Measurements from ENCODE around the gene AFG1L. TPM values are rescaled to one million over a fixed set of nuclear protein-coding genes. Genes with fewer than 3 reads are reported as not detected.

The AFG1L gene
- total RNA-seq, 2 donors from 2014 or later = 10.5 to 11.1 TPM

DNA sequence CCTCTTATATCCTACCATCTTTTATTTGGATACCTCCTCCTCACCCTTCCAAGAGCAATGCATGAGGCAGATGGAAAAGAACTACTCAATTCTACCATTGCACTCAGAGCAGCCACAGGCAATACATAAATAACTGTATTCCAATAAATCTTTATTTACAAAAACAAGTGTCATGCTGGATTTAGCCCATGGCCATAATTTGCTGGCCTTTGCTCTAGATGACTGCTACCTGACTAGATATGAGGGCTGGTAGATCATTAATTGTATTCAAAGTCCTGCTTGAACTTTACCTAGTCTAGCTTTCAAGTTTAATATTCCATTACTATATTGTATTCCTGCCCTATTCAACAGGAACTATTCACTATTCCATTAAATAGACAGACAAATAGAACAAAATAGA is 37.1 kb downstream of the AFG1L start:
- H3K36me3 ChIP-seq (ENCODE audit: control insufficient read depth, insufficient read depth, low read length) = peaks cover 9% of the 10 kb centered on the region
- no peak overlapping the region for H3K9ac ChIP-seq (ENCODE audit: extremely low read depth, low read length, poor library complexity, severe bottlenecking)
- no peak overlapping the region for H3K27ac ChIP-seq (ENCODE audit: low read depth, low read length)
- no peak for DNase-seq
- Mint-ChIP-seq H3K27ac (no peak overlapping the region), H3K36me3 (ENCODE audit: low read depth) (peaks cover 17% of the 10 kb centered on the region), H3K9me3 (no peaks in the 10 kb centered on the region), H3K4me1 (no peaks in the 10 kb centered on the region), H3K27me3 (ENCODE audit: insufficient read depth) (no peaks in the 10 kb centered on the region), H3K4me3 (no peak overlapping the region)
- H3K27me3 ChIP-seq (ENCODE audit: control insufficient read depth, insufficient read depth, low read length, poor library complexity, severe bottlenecking) = no peaks in the 10 kb centered on the region
- peaks cover 6% of the 10 kb centered on the region for H3K9me3 ChIP-seq (ENCODE audit: control insufficient read depth, low read length)
- TF ChIP-seq, protein P1, sequence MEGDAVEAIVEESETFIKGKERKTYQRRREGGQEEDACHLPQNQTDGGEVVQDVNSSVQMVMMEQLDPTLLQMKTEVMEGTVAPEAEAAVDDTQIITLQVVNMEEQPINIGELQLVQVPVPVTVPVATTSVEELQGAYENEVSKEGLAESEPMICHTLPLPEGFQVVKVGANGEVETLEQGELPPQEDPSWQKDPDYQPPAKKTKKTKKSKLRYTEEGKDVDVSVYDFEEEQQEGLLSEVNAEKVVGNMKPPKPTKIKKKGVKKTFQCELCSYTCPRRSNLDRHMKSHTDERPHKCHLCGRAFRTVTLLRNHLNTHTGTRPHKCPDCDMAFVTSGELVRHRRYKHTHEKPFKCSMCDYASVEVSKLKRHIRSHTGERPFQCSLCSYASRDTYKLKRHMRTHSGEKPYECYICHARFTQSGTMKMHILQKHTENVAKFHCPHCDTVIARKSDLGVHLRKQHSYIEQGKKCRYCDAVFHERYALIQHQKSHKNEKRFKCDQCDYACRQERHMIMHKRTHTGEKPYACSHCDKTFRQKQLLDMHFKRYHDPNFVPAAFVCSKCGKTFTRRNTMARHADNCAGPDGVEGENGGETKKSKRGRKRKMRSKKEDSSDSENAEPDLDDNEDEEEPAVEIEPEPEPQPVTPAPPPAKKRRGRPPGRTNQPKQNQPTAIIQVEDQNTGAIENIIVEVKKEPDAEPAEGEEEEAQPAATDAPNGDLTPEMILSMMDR (conservative IDR thresholded peaks at IDR 0.05) = no peak
- H3K4me1 ChIP-seq (ENCODE audit: control insufficient read depth, insufficient read depth, low read length) = no peaks in the 10 kb centered on the region
- no peak overlapping the region for H3K4me3 ChIP-seq (ENCODE audit: low read length)

DNA sequence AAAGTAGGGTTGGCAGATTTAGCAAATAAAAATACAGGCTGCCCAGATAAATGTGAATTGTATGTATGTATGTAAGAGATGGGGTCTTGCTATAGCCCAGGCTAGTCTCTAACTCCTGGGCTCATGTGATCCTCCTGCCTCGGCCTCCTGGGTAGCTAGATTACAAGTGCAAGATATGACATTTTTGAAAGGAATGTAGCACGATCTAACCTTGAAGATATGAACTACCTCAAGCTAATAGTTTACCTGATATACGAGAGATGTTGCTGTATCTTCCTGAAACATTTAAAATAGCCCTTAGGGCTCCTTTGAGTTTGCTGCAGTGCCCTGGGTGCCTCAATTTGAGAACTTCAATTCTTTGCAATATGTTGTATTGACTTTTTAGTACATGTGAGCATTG is 42.1 kb downstream of the AFG1L start:
- no peak for DNase-seq
- H3K4me1 ChIP-seq (ENCODE audit: control insufficient read depth, insufficient read depth, low read length) = peaks cover 2% of the 10 kb centered on the region
- Mint-ChIP-seq H3K4me1 (no peaks in the 10 kb centered on the region), H3K27me3 (ENCODE audit: insufficient read depth) (no peaks in the 10 kb centered on the region), H3K36me3 (ENCODE audit: low read depth) (no peaks in the 10 kb centered on the region), H3K27ac (no peak overlapping the region), H3K4me3 (no peak overlapping the region), H3K9me3 (no peaks in the 10 kb centered on the region)
- H3K36me3 ChIP-seq (ENCODE audit: control insufficient read depth, insufficient read depth, low read length) = no peaks in the 10 kb centered on the region
- no peak overlapping the region for H3K4me3 ChIP-seq (ENCODE audit: low read length)
- no peak overlapping the region for H3K9ac ChIP-seq (ENCODE audit: extremely low read depth, low read length, poor library complexity, severe bottlenecking)
- no peaks in the 10 kb centered on the region for H3K27me3 ChIP-seq (ENCODE audit: control insufficient read depth, insufficient read depth, low read length, poor library complexity, severe bottlenecking)
- no peak overlapping the region for H3K27ac ChIP-seq (ENCODE audit: low read depth, low read length)
- H3K9me3 ChIP-seq (ENCODE audit: control insufficient read depth, low read length) = no peaks in the 10 kb centered on the region
- TF ChIP-seq, protein P1 (conservative IDR thresholded peaks at IDR 0.05) = no peak
- WGBS, 2 experiments (ENCODE audit: insufficient coverage in 1 of 2, insufficient read length in 1 of 2) = 91 to 100% methylated on average over 2 to 3 of the region's 3 CpGs

DNA sequence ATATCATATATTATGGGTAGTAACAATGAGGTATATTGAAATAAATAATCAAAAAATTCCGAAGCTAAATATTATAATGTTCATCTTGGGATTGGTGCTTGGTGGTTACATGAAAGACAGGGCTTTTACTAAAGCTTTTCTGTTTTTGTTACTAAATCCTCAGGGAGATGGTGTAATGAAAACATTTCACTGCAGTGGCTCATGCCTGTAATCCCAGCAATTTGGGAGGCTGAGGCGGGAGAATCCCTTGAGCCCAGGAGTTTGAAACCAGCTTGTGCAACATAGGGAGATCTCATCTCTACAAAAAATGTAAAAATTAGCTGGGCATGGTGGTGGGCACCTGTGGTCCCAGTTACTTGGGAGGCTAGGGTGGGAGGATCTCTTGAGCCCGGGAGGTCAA is 42.9 kb downstream of the AFG1L start:
- H3K27me3 Mint-ChIP-seq (ENCODE audit: insufficient read depth) = no peaks in the 10 kb centered on the region
- peaks cover 2% of the 10 kb centered on the region for H3K4me1 ChIP-seq (ENCODE audit: control insufficient read depth, insufficient read depth, low read length)
- 98 to 100% methylated on average over 1 to 3 of the region's 3 CpGs for WGBS, 2 experiments (ENCODE audit: insufficient coverage in 1 of 2, insufficient read length in 1 of 2)
- no peak overlapping the region for H3K27ac Mint-ChIP-seq
- H3K36me3 Mint-ChIP-seq (ENCODE audit: low read depth) = no peaks in the 10 kb centered on the region
- H3K9me3 ChIP-seq (ENCODE audit: control insufficient read depth, low read length) = no peaks in the 10 kb centered on the region
- H3K4me3 Mint-ChIP-seq = no peak overlapping the region
- no peak for DNase-seq
- H3K27ac ChIP-seq (ENCODE audit: low read depth, low read length) = no peak overlapping the region
- no peak overlapping the region for H3K4me3 ChIP-seq (ENCODE audit: low read length)
- H3K9me3 Mint-ChIP-seq = no peaks in the 10 kb centered on the region
- H3K27me3 ChIP-seq (ENCODE audit: control insufficient read depth, insufficient read depth, low read length, poor library complexity, severe bottlenecking) = no peaks in the 10 kb centered on the region
- TF ChIP-seq, protein P1 (conservative IDR thresholded peaks at IDR 0.05) = no peak
- no peaks in the 10 kb centered on the region for H3K4me1 Mint-ChIP-seq
- no peaks in the 10 kb centered on the region for H3K36me3 ChIP-seq (ENCODE audit: control insufficient read depth, insufficient read depth, low read length)
- no peak overlapping the region for H3K9ac ChIP-seq (ENCODE audit: extremely low read depth, low read length, poor library complexity, severe bottlenecking)

All from endodermal cell (in vitro differentiated cells).